Uterus (tissue), 4 donors: Measurements from ENCODE around the gene CTDP1. TPM values are rescaled to one million over a fixed set of nuclear protein-coding genes. Genes with fewer than 3 reads are reported as not detected.
"Not testable (repeated sequence)": the region's sequence is repeated elsewhere in the genome, so short reads cannot be mapped to it uniquely, and the experiment has no call there.

Source experiments
- DNase-seq, 2 donors: peaks; one replicate each; pipeline ENCODE4 v3.0.0-alpha.2; 2019 to 2020
- H3K27ac ChIP-seq, 2 donors: fragments of 200-600 bp; sonication (generic); 1 replicate in 1 of 2; 2 replicates in 1 of 2; pipeline ENCODE4 v1.5.1; 2016 to 2018
- H3K27me3 ChIP-seq, 2 donors: fragments of 200-600 bp; sonication (generic); one replicate each; pipeline ENCODE4 v1.5.1; 2018 to 2019; ENCODE audit warnings: control low read depth in 1 of 2
- H3K36me3 ChIP-seq, 2 donors: fragments of 200-600 bp; sonication (generic); one replicate each; pipeline ENCODE4 v1.5.1; 2019; ENCODE audit warnings: control low read depth in 1 of 2
- H3K4me1 ChIP-seq, 2 donors: fragments of 200-600 bp; sonication (generic); one replicate each; pipeline ENCODE4 v1.5.1; 2018 to 2019; ENCODE audit warnings: control low read depth in 1 of 2
- H3K4me3 ChIP-seq, 2 donors: fragments of 200-600 bp; sonication (generic); 1 replicate in 1 of 2; 2 replicates in 1 of 2; pipeline ENCODE4 v1.5.1; 2018 to 2019; ENCODE audit warnings: mild to moderate bottlenecking in 1 of 2
- H3K9me3 ChIP-seq, 2 donors: fragments of 200-600 bp; sonication (generic); one replicate each; pipeline ENCODE4 v1.5.1; 2019; ENCODE audit warnings: control low read depth in 1 of 2
- POLR2A ChIP-seq, 2 donors: fragments of 450-650 bp; IDR thresholded peaks; one replicate each; pipeline ENCODE4 v1.6.1; 2016; ENCODE audit warnings: antibody characterized with exemption in 2 of 2, mild to moderate bottlenecking in 1 of 2, moderate library complexity in 1 of 2
- intact Hi-C: fragments of 100-400 bp; cut with DNase I; formaldehyde crosslinking; loops from one replicate; pipeline ENCODE4 v1.15.1; 2023; ENCODE audit warnings: low total_unique reads
- total RNA-seq, 4 donors: library from RNA; depleted of rRNA in 3 of 4; stranded (reverse); fragments of >200 nt in 3 of 4; gene quantifications; one replicate each; pipeline versions ENCODE4 v1.1.0 to v1.2.4, GENCODE V29; 2014 to 2023
- TF ChIP-seq, protein P1 (sequence below), 4 experiments: fragments of 200-600 bp in 2 of 4; fragments of 450-650 bp in 2 of 4; sonication (generic) in 2 of 4; IDR thresholded peaks; one replicate each; pipeline ENCODE4 v1.5.1; 2016 to 2019; ENCODE audit warnings: antibody characterized with exemption in 4 of 4, mild to moderate bottlenecking in 2 of 4, moderate library complexity in 1 of 4
- donor health status: DM: yes; HTN: yes; CAD: no.

The CTDP1 gene
- total RNA-seq, 4 donors from 2014 or later = 6.2 to 22.5 (median 20.4) TPM

DNA sequence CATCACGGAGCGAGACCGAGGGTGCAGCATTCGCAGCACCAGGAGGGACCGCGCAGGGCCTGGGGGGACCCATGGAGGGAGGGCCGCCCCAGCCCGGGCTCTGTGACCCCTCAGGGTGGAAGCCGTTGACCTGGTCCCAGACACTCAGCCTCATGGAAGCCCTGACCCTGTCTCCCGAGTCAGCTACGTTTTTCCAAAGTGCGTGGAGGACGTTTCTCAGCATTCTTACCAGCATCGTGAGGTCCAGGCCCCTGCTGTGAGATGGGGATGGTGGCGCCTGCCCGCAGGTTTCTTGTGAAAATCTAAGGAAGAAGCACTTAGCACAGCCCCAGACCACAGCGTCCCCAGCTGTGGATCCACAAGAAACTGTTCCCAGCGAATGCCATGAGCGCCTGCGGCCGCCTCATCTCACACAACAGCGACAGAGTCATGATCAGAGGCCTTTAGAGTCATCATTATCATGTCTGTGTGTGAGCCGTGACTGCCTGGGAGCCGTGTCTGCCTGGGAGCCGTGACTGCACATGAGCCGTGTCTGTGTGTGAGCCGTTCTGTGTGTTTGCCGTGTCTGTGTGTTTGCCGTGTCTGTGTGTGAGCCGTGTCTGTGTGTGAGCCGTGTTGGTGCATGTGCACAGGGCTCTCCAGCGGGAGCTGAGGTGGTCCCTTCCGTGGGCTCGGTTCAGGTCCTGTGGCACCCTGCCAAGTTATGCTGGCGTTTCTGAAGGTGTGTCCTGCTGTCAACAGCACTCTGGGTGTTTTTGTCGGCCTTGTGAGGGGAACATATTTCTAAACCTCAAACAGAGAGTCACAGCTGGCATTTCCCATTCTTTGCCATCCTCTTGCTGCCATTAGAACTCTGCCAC lies 68.9 kb downstream of the CTDP1 start:
- H3K27me3 ChIP-seq = no peaks in the 10 kb centered on the region
- H3K36me3 ChIP-seq = no peaks in the 10 kb centered on the region
- no peak overlapping the region for H3K27ac ChIP-seq
- no peak overlapping the region for H3K4me3 ChIP-seq
- intact Hi-C loops = no loop called here
- no peaks in the 10 kb centered on the region for H3K9me3 ChIP-seq
- no peaks in the 10 kb centered on the region for H3K4me1 ChIP-seq
- no peak for DNase-seq
- TF ChIP-seq POLR2A (IDR thresholded peaks at IDR 0.05) = no peak
- TF ChIP-seq, protein P1, sequence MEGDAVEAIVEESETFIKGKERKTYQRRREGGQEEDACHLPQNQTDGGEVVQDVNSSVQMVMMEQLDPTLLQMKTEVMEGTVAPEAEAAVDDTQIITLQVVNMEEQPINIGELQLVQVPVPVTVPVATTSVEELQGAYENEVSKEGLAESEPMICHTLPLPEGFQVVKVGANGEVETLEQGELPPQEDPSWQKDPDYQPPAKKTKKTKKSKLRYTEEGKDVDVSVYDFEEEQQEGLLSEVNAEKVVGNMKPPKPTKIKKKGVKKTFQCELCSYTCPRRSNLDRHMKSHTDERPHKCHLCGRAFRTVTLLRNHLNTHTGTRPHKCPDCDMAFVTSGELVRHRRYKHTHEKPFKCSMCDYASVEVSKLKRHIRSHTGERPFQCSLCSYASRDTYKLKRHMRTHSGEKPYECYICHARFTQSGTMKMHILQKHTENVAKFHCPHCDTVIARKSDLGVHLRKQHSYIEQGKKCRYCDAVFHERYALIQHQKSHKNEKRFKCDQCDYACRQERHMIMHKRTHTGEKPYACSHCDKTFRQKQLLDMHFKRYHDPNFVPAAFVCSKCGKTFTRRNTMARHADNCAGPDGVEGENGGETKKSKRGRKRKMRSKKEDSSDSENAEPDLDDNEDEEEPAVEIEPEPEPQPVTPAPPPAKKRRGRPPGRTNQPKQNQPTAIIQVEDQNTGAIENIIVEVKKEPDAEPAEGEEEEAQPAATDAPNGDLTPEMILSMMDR (IDR thresholded peaks at IDR 0.05) = no peak

DNA sequence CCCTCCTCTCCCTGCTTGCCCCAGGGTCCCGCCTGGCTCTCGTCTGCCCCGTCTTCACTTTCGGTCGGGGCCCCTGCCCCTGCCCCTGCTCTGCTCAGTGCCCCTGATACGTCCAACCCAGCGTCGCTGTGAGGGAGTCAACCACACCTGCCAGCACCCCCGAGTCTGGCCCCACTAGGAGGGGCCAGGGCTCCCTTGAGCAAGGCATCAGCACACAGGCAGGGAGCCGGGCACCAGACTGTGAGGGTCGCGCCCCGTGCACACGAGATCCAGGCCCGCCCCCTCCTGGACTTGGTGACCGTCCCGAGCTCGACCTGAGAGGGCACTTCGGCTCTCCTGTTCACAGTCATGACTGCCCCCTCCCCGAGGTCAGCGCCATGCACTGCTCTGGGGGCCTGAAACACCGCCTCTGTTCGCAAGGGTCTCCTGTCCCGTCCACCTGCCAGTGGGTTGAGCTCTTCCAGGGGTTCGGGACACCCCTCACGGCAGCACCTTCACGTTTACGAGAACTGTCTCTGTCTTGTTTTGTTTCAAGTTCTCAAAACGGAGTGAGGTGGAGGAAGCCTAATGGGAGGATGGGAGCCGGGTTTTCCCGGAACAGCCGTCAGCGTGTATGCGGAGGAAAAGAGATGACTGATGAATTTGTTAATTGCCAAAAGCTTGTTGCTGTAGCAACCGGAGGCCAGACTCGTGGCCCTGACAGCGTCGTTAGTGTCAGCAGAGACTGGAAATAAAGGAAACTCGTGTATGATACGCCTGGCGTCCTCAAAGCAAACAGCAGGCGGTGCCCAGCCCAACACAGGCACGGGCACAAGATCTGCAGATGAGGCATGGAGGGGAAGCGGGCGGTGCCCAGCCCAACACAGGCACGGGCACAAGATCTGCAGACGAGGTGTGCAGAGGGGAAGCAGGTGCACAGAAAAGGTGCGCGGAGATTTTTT lies 69.9 kb downstream of the CTDP1 start:
- Histone ChIP-seq H3K4me1 (no peaks in the 10 kb centered on the region), H3K9me3 (no peaks in the 10 kb centered on the region), H3K36me3 (no peaks in the 10 kb centered on the region), H3K27me3 (no peaks in the 10 kb centered on the region), H3K27ac (no peak overlapping the region), H3K4me3 (no peak overlapping the region)
- TF ChIP-seq, protein P1 (IDR thresholded peaks at IDR 0.05) = no peak
- TF ChIP-seq POLR2A (IDR thresholded peaks at IDR 0.05) = no peak
- DNase-seq = no peak
- intact Hi-C loops = no loop called here

DNA sequence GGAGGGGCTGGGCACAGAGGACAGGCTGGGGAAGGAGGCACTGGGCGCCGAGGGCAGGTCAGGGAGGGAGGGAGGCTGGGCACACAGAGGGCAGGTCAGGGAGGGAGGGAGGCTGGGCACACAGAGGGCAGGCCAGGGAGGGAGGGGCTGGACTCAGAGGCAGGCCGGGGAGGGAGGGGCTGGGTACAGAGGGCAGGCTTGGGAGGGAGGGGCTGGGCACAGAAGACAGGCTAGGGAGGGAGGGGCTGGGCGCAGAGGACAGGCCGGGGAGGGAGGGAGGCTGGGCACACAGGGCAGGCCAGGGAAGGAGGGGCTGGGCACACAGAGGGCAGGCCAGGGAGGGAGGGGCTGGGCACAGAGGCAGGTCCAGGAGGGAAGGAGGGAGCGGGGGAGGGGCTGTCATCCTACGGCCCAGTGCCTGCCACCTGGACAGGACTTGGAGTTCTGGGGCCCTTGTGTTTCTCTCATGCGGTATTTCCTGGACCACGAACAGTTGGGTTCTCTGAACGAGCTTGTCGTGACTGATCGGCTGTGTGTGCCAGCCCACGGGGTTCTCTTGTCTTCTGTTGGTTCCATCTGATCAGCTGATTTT lies 71.5 kb downstream of the CTDP1 start:
- Histone ChIP-seq H3K27ac (no peak overlapping the region), H3K4me3 (no peak overlapping the region), H3K36me3 (no peaks in the 10 kb centered on the region), H3K4me1 (no peaks in the 10 kb centered on the region), H3K27me3 (no peaks in the 10 kb centered on the region), H3K9me3 (no peaks in the 10 kb centered on the region)
- TF ChIP-seq POLR2A (IDR thresholded peaks at IDR 0.05) = no peak
- TF ChIP-seq, protein P1 (IDR thresholded peaks at IDR 0.05) = no peak
- intact Hi-C loops = no loop called here
- peak in 1 of 2 donors; percentile 11 for DNase-seq

DNA sequence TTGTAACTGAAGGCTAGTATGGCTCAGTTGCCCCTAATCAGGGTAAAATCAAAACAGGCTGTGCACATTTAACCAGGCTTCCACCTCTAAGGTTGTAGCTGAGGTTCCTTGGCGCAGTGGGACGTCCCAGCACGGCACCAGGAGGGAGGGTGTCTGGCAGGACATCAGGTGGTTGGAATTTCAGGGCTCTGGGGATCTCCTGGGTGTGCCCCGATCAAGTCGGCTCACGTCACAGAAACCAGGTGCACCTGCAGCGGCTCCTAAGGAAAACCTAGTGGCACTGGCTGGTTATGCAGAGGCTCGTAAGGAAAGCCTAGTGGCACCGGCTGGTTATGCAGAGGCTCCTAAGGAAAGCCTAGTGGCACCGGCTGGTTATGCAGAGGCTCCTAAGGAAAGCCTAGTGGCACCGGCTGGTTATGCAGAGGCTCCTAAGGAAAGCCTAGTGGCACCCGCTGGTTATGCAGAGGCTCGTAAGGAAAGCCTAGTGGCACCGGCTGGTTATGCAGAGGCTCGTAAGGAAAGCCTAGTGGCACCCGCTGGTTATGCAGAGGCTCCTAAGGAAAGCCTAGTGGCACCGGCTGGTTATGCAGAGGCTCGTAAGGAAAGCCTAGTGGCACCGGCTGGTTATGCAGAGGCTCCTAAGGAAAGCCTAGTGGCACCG lies 72.4 kb downstream of the CTDP1 start:
- H3K27ac ChIP-seq, intact Hi-C loops, H3K9me3 ChIP-seq, DNase-seq, H3K27me3 ChIP-seq, H3K4me1 ChIP-seq, H3K4me3 ChIP-seq, H3K36me3 ChIP-seq: not testable (repeated sequence)

DNA sequence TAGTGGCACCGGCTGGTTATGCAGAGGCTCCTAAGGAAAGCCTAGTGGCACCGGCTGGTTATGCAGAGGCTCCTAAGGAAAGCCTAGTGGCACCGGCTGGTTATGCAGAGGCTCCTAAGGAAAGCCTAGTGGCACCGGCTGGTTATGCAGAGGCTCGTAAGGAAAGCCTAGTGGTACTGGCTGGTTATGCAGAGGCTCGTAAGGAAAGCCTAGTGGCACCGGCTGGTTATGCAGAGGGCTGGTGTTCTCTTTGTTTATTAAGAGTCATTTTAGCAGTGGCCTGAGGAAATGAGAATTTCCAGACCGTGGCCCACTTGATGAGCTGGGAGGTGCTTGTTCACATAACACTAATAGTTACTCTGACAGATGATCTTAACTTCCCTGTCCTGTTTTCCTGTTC lies 73.3 kb downstream of the CTDP1 start:
- DNase-seq, H3K4me3 ChIP-seq, H3K36me3 ChIP-seq, H3K27me3 ChIP-seq, H3K4me1 ChIP-seq, H3K9me3 ChIP-seq, H3K27ac ChIP-seq, intact Hi-C loops: not testable (repeated sequence)
